Endothelial cell of coronary artery (primary cell): ENCODE measurements around the gene STEEP1. TPM values are rescaled to one million over a fixed set of nuclear protein-coding genes. Genes with fewer than 3 reads are reported as not detected.

Experiments used
- total RNA-seq: library from RNA; depleted of rRNA; stranded (reverse); fragments of >200 nt; gene quantifications from 2 replicates; pipeline ENCODE4 v1.2.3, GENCODE V29; 2014

Gene STEEP1
- total RNA-seq, result 34.4 and 41.8 TPM in 2 replicates

GRCh38 chrX:119565107-119565663, at the start of gene STEEP1:
TSS of gene STEEP1 (minus strand) at chrX:119565409. CDS start at chrX:119565355, 54 bp downstream.

GRCh38 chrX:119606280-119607017, 41.2 kb upstream of the STEEP1 start, which contains the start of gene NKRF:
TSS of gene NKRF (minus strand) at chrX:119606424.

GRCh38 chrX:119574394-119575266, 9.4 kb upstream of the STEEP1 start, which contains the start of gene UBE2A:
TSS of gene UBE2A (plus strand) at chrX:119574563. CDS start at chrX:119574712, 149 bp downstream.

Other genes with a start within 250 kb of the STEEP1 start
- gene SLC25A43, start 166.1 kb downstream of the STEEP1 start, total RNA-seq, result 11.6 and 15.5 TPM in 2 replicates
- gene SLC25A5, start 97.0 kb downstream of the STEEP1 start, total RNA-seq, result 235 and 275 TPM in 2 replicates
- 17.3 and 21.9 TPM in 2 replicates for gene UBE2A, start 9.2 kb upstream of the STEEP1 start, total RNA-seq
- gene NKRF, start 41.0 kb upstream of the STEEP1 start, total RNA-seq, result 4.7 and 6.3 TPM in 2 replicates
- gene SEPTIN6, start 127.8 kb upstream of the STEEP1 start, total RNA-seq, result 13.3 and 16.6 TPM in 2 replicates
- not detected in 2 replicates for gene SOWAHD, start 193.2 kb upstream of the STEEP1 start, total RNA-seq
- 2,501 and 2,643 TPM in 2 replicates for gene RPL39, start 226.2 kb upstream of the STEEP1 start, total RNA-seq